Head of caudate nucleus (tissue), 42 donors: ENCODE results near the gene SLC4A2.

ENCODE experiments used
- DNase-seq, 42 donors: peaks; one replicate each; pipeline versions ENCODE4 v3.0.0 to v3.0.0-alpha.2; 2020 to 2021; ENCODE audit warnings: mixed read lengths in 7 of 42
- intact Hi-C: fragments of 100-400 bp; cut with DNase I; formaldehyde crosslinking; loops from one replicate; pipeline ENCODE4 v1.15.0; 2022

The SLC4A2 gene

GRCh38 chr7:151073990-151074389 is 14.6 kb downstream of the SLC4A2 start:
- no peak for DNase-seq
- intact Hi-C loops, result no loop called here

- no peak for DNase-seq
- intact Hi-C loops, result no loop called here
These were observed 15.7 kb downstream of the SLC4A2 start for GRCh38 chr7:151074817-151075661.

- intact Hi-C loops, result no loop called here
- no peak for DNase-seq
These were observed 16.2 kb downstream of the SLC4A2 start for GRCh38 chr7:151075662-151075971.

GRCh38 chr7:151075978-151076426 is 16.6 kb downstream of the SLC4A2 start:
- intact Hi-C loops, result no loop called here
- no peak for DNase-seq

GRCh38 chr7:151076863-151077704 is 17.7 kb downstream of the SLC4A2 start:
- no peak for DNase-seq
- intact Hi-C loops, result no loop called here

GRCh38 chr7:151077705-151078232 is 18.4 kb downstream of the SLC4A2 start:
- intact Hi-C loops, result no loop called here
- DNase-seq, result no peak

- DNase-seq, result no peak
- intact Hi-C loops, result no loop called here
These were observed 19.0 kb downstream of the SLC4A2 start for GRCh38 chr7:151078233-151079040.

- intact Hi-C loops, result no loop called here
These were observed 20.0 kb downstream of the SLC4A2 start for GRCh38 chr7:151079199-151079910.

GRCh38 chr7:151080067-151080521 is 20.7 kb downstream of the SLC4A2 start:
- peak in 31 of 42 donors; percentile 18 to 77 (median 48) for DNase-seq
- intact Hi-C loops, result loop anchor here (2.0 kb wide), 1 partner anchor 21 kb away; the partner anchor contains the start of gene SLC4A2

More at GRCh38 chr7:151079199-151079910, 20.0 kb downstream of the SLC4A2 start:
- no peak for DNase-seq

- DNase-seq, result peak; percentile 87 to 98 (median 96)
- intact Hi-C loops, result loop anchor here (2.0 kb wide), 1 partner anchor 22 kb away; the partner anchor contains the start of gene SLC4A2
These were observed 21.3 kb downstream of the SLC4A2 start, which contains the start of gene FASTK for GRCh38 chr7:151080522-151081169. Gene FASTK, minus strand, starts transcription at chr7:151080809. Its CDS starts 43 bp downstream, at chr7:151080766.

- intact Hi-C loops, result loop anchor here (2.0 kb wide), 1 partner anchor 23 kb away; the partner anchor contains the start of gene SLC4A2
- DNase-seq, result no peak
These were observed 22.0 kb downstream of the SLC4A2 start for GRCh38 chr7:151081170-151082101.

- no peak for DNase-seq
- intact Hi-C loops, result no loop called here
These were observed 23.0 kb downstream of the SLC4A2 start for GRCh38 chr7:151082141-151083070.

GRCh38 chr7:151083071-151083823 is 23.9 kb downstream of the SLC4A2 start, which contains the start of gene TMUB1:
Gene TMUB1, minus strand, starts transcription at chr7:151083493. Its CDS starts 930 bp downstream, at chr7:151082563.
- peak; percentile 66 to 94 (median 85) for DNase-seq
- intact Hi-C loops, result no loop called here

- intact Hi-C loops, result no loop called here
- DNase-seq, result peak in 1 of 42 donors; percentile 20
These were observed 24.4 kb downstream of the SLC4A2 start for GRCh38 chr7:151083824-151084160.

- no peak for DNase-seq
- intact Hi-C loops, result no loop called here
These were observed 25.9 kb downstream of the SLC4A2 start for GRCh38 chr7:151085329-151085690.
